PC-3 (cell line): ENCODE results near the gene TCL1B. TPM values are rescaled to one million over a fixed set of nuclear protein-coding genes. Genes with fewer than 3 reads are reported as not detected.

Source experiments
- ATAC-seq: fragments of 200-7000 bp; cut with Tn5 transposase; 2 replicates; pipeline ENCODE4 v1.9.1; 2020; ENCODE audit warnings: mild to moderate bottlenecking, moderate library complexity
- BruUV-seq: library from RNA; stranded (reverse); fragments of 400-500 nt; replicated peaks from 2 replicates; lab custom pipeline; 2021; lab: Mats Ljungman, UMichigan
- CTCF ChIA-PET: fragments of 300-600 bp; sonication (Branson Sonifier 250); formaldehyde crosslinking; loops from one replicate; lab custom pipeline; 2022; ENCODE audit warnings: antibody characterized with exemption; lab: Charles Lee
- POLR2A ChIA-PET: fragments of 300-600 bp; sonication (Branson Sonifier 250); formaldehyde crosslinking; loops from one replicate; lab custom pipeline; 2022; ENCODE audit warnings: antibody characterized with exemption; ENCODE audit not compliant: unreplicated experiment; lab: Charles Lee
- DNase-seq: peaks from one replicate; pipeline ENCODE4 v3.0.0-alpha.2; 2015
- H2AFZ ChIP-seq: fragments of 300-600 bp; sonication (generic); 2 replicates; pipeline ENCODE4 v1.6.0; 2016; ENCODE audit warnings: antibody characterized with exemption, low read length
- H3F3A ChIP-seq: fragments of 300-600 bp; sonication (generic); one replicate; pipeline ENCODE4 v1.6.0; 2017; ENCODE audit warnings: antibody characterized with exemption, low read length, control low read depth, mild to moderate bottlenecking; ENCODE audit not compliant: unreplicated experiment
- H3K27ac ChIP-seq: fragments of 300-600 bp; sonication (generic); 2 replicates; pipeline ENCODE4 v1.5.1; 2016; ENCODE audit warnings: mild to moderate bottlenecking, low read length
- H3K27me3 ChIP-seq: fragments of 300-600 bp; sonication (generic); 2 replicates; pipeline ENCODE4 v1.6.1; 2016; ENCODE audit warnings: low read length, mixed read lengths
- H3K36me3 ChIP-seq: fragments of 300-600 bp; sonication (generic); 2 replicates; pipeline ENCODE4 v1.6.1; 2016; ENCODE audit warnings: low read depth, mixed run types, low read length, mixed read lengths
- H3K4me1 ChIP-seq: fragments of 300-600 bp; sonication (generic); 2 replicates; pipeline ENCODE4 v1.5.1; 2016; ENCODE audit warnings: low read length; ENCODE audit not compliant: insufficient read depth
- H3K4me2 ChIP-seq: fragments of 300-600 bp; sonication (generic); 2 replicates; pipeline ENCODE4 v1.6.0; 2016; ENCODE audit warnings: low read length
- H3K4me3 ChIP-seq: fragments of 300-600 bp; sonication (generic); 2 replicates; pipeline ENCODE4 v1.5.1; 2016; ENCODE audit warnings: mild to moderate bottlenecking, low read length, mixed read lengths
- H3K79me2 ChIP-seq: fragments of 300-600 bp; sonication (generic); 2 replicates; pipeline ENCODE4 v1.6.1; 2017; ENCODE audit warnings: low read length, mixed read lengths
- H3K9ac ChIP-seq: fragments of 300-600 bp; sonication (generic); 2 replicates; pipeline ENCODE4 v1.6.0; 2016; ENCODE audit warnings: mild to moderate bottlenecking, low read length
- H3K9me2 ChIP-seq: fragments of 300-600 bp; sonication (generic); replicated peaks from 2 replicates; pipeline ENCODE4 v1.6.1; 2016; ENCODE audit warnings: mixed run types, low read length, mixed read lengths
- H3K9me3 ChIP-seq: fragments of 300-600 bp; sonication (generic); 2 replicates; pipeline ENCODE4 v1.6.1; 2016; ENCODE audit warnings: low read length, mixed read lengths
- H4K20me1 ChIP-seq: fragments of 300-600 bp; sonication (generic); 2 replicates; pipeline ENCODE4 v1.6.1; 2016; ENCODE audit warnings: low read length, mixed read lengths
- CTCF ChIP-seq: fragments of 300-600 bp; sonication (generic); conservative IDR thresholded peaks from 2 replicates; pipeline ENCODE4 v1.5.1; 2017; ENCODE audit warnings: antibody characterized with exemption, low read depth, mild to moderate bottlenecking, low read length
- EZH2 ChIP-seq: fragments of 300-600 bp; sonication (generic); IDR thresholded peaks from one replicate; pipeline ENCODE4 v1.6.1; 2017; ENCODE audit warnings: antibody characterized with exemption, mild to moderate bottlenecking, low read length; ENCODE audit not compliant: unreplicated experiment
- EZH2phosphoT487 ChIP-seq: fragments of 300-600 bp; sonication (generic); IDR thresholded peaks from 2 replicates; pipeline ENCODE4 v1.6.1; 2018; ENCODE audit warnings: mild to moderate bottlenecking, antibody characterized with exemption, low read length, borderline replicate concordance
- intact Hi-C: fragments of 100-400 bp; cut with micrococcal nuclease; formaldehyde crosslinking; loops from 2 replicates; pipeline ENCODE4 v1.9.0; 2023
- total RNA-seq: library from RNA; depleted of rRNA; stranded (reverse); fragments of >200 nt; gene quantifications from 2 replicates; pipeline ENCODE4 v1.2.3, GENCODE V29; 2014

TCL1B gene
- total RNA-seq, 1 experiment from 2014 or later, result not detected

GRCh38 chr14:95655461-95655860 lies 30.8 kb upstream of the TCL1B start:
- no peaks in the 10 kb centered on the region for H3K36me3 ChIP-seq
- H3K79me2 ChIP-seq, result no peaks in the 10 kb centered on the region
- H3K9ac ChIP-seq, result no peak overlapping the region
- no peak for TF ChIP-seq EZH2
- no peak for TF ChIP-seq CTCF
- TF ChIP-seq EZH2phosphoT487, result no peak
- intact Hi-C loops, result no loop called here
- no peaks in the 10 kb centered on the region for H3F3A ChIP-seq
- ATAC-seq (no peak), DNase-seq (no peak)
- no TSS peak for BruUV-seq
- no peaks in the 10 kb centered on the region for H3K9me3 ChIP-seq
- peaks cover 21% of the 10 kb centered on the region for H3K27me3 ChIP-seq
- no peak overlapping the region for H3K27ac ChIP-seq
- POLR2A ChIA-PET, result no interaction called here
- CTCF ChIA-PET, result no interaction called here
- H3K4me2 ChIP-seq, result no peak overlapping the region
- no peaks in the 10 kb centered on the region for H4K20me1 ChIP-seq
- no peak overlapping the region for H2AFZ ChIP-seq
- H3K4me3 ChIP-seq, result no peak overlapping the region
- H3K4me1 ChIP-seq, result no peaks in the 10 kb centered on the region
- no peaks in the 10 kb centered on the region for H3K9me2 ChIP-seq

- no peaks in the 10 kb centered on the region for H3K9me2 ChIP-seq
- H3K36me3 ChIP-seq, result no peaks in the 10 kb centered on the region
- POLR2A ChIA-PET, result no interaction called here
- no peaks in the 10 kb centered on the region for H3K4me1 ChIP-seq
- CTCF ChIA-PET, result no interaction called here
- H3F3A ChIP-seq, result no peaks in the 10 kb centered on the region
- H3K4me2 ChIP-seq, result no peak overlapping the region
- H4K20me1 ChIP-seq, result no peaks in the 10 kb centered on the region
- no peak for DNase-seq
- H3K9me3 ChIP-seq, result no peaks in the 10 kb centered on the region
- TF ChIP-seq CTCF (no peak), EZH2 (no peak), EZH2phosphoT487 (no peak)
- no peak overlapping the region for H3K27ac ChIP-seq
- no peak overlapping the region for H3K9ac ChIP-seq
- no TSS peak for BruUV-seq
- ATAC-seq, result no peak
- H3K79me2 ChIP-seq, result no peaks in the 10 kb centered on the region
- H3K4me3 ChIP-seq, result no peak overlapping the region
- no peak overlapping the region for H2AFZ ChIP-seq
- H3K27me3 ChIP-seq, result peaks cover 19% of the 10 kb centered on the region
- intact Hi-C loops, result no loop called here
Observed at GRCh38 chr14:95656634-95657033, 29.6 kb upstream of the TCL1B start.

- H3F3A ChIP-seq, result no peaks in the 10 kb centered on the region
- H3K27ac ChIP-seq, result no peak overlapping the region
- H4K20me1 ChIP-seq, result no peaks in the 10 kb centered on the region
- POLR2A ChIA-PET, result no interaction called here
- H3K4me1 ChIP-seq, result no peaks in the 10 kb centered on the region
- H3K79me2 ChIP-seq, result no peaks in the 10 kb centered on the region
- H3K9me3 ChIP-seq, result no peaks in the 10 kb centered on the region
- no peaks in the 10 kb centered on the region for H3K36me3 ChIP-seq
- intact Hi-C loops, result no loop called here
- peaks cover 21% of the 10 kb centered on the region for H3K27me3 ChIP-seq
- DNase-seq (no peak), ATAC-seq (no peak)
- no peaks in the 10 kb centered on the region for H3K9me2 ChIP-seq
- no peak overlapping the region for H3K9ac ChIP-seq
- H3K4me3 ChIP-seq, result no peak overlapping the region
- no TSS peak for BruUV-seq
- no peak overlapping the region for H3K4me2 ChIP-seq
- CTCF ChIA-PET, result no interaction called here
- no peak overlapping the region for H2AFZ ChIP-seq
- no peak for TF ChIP-seq EZH2phosphoT487
- no peak for TF ChIP-seq CTCF
- TF ChIP-seq EZH2, result no peak
Observed at GRCh38 chr14:95657454-95657853, 28.8 kb upstream of the TCL1B start.
